GM12878 (cell line): ENCODE data around the gene SLC3A2. TPM values are rescaled to one million over a fixed set of nuclear protein-coding genes. Genes with fewer than 3 reads are reported as not detected.

ENCODE experiments used
- ATAC-seq: fragments of 200-7000 bp; cut with Tn5 transposase; 3 replicates; pipeline ENCODE4 v1.9.1; 2020; ENCODE audit warnings: mild to moderate bottlenecking, moderate library complexity
- BruUV-seq: library from RNA; stranded (reverse); fragments of 400-500 nt; replicated peaks from 2 replicates; lab custom pipeline; 2021; lab: Mats Ljungman, UMichigan
- CTCF ChIA-PET: fragments of 300-600 bp; sonication (Branson Sonifier 250); formaldehyde crosslinking; extraction: SDS; loops from one replicate; lab custom pipeline; 2021; ENCODE audit warnings: inconsistent platforms; lab: Yijun Ruan, JAX
- POLR2A ChIA-PET: fragments of 350-600 bp; formaldehyde crosslinking; extraction: SDS; loops from one replicate; lab custom pipeline; 2021; ENCODE audit warnings: inconsistent platforms; lab: Charles Lee
- RAD21 ChIA-PET: fragments of 300-600 bp; sonication (Branson Sonifier 250); formaldehyde crosslinking; loops from one replicate; lab custom pipeline; 2023; ENCODE audit warnings: antibody characterized with exemption; ENCODE audit not compliant: unreplicated experiment; lab: Charles Lee
- SMC1A ChIA-PET: fragments of 300-600 bp; sonication (Branson Sonifier 250); formaldehyde crosslinking; loops from one replicate; lab custom pipeline; 2023; ENCODE audit not compliant: unreplicated experiment, uncharacterized antibody; lab: Charles Lee
- DNase-seq: peaks from one replicate; pipeline ENCODE4 v3.0.0-alpha.2; 2011; ENCODE audit warnings: low read depth, low spot score
- FAIRE-seq: peaks from 3 replicates; lab custom pipeline; 2011; peaks lifted over from hg19 to GRCh38; lab: Jason Lieb, UNC
- H2AFZ ChIP-seq: 2 replicates; pipeline ENCODE4 v1.6.0; 2011; ENCODE audit warnings: low read depth, low read length, control low read depth; ENCODE audit not compliant: control insufficient read depth
- H3K27ac ChIP-seq: 2 replicates; pipeline ENCODE4 v1.5.1; 2011; ENCODE audit warnings: control low read depth; ENCODE audit not compliant: control insufficient read depth, insufficient read depth
- H3K27me3 ChIP-seq, 2 experiments: replicated peaks in 1 of 2; 2 replicates each; pipeline versions ENCODE4 v1.6.0 to v1.6.1; 2011; ENCODE audit warnings: low read length in 1 of 2; ENCODE audit not compliant: control insufficient read depth in 2 of 2, insufficient read depth in 2 of 2
- H3K36me3 ChIP-seq, 2 experiments: 2 replicates each; pipeline ENCODE4 v1.5.1; 2011; ENCODE audit warnings: low read length in 1 of 2; ENCODE audit not compliant: control insufficient read depth in 2 of 2, insufficient read depth in 2 of 2
- H3K4me1 ChIP-seq: 2 replicates; pipeline ENCODE4 v1.6.1; 2011; ENCODE audit warnings: mild to moderate bottlenecking, low read length, moderate library complexity, mixed read lengths; ENCODE audit not compliant: control insufficient read depth, insufficient read depth
- H3K4me2 ChIP-seq: 2 replicates; pipeline ENCODE4 v1.6.0; 2011; ENCODE audit warnings: control low read depth; ENCODE audit not compliant: control insufficient read depth, insufficient read depth
- H3K4me3 ChIP-seq: fragments of 200-600 bp; sonication (generic); 2 replicates; pipeline ENCODE4 v1.5.1; 2016
- H3K79me2 ChIP-seq: 2 replicates; pipeline ENCODE4 v1.6.0; 2011; ENCODE audit warnings: low read length; ENCODE audit not compliant: control insufficient read depth, insufficient read depth
- H3K9ac ChIP-seq: 2 replicates; pipeline ENCODE4 v1.8.0; 2011; ENCODE audit warnings: low read length, control low read depth, mixed read lengths; ENCODE audit not compliant: control insufficient read depth, insufficient read depth
- H3K9me3 ChIP-seq: replicated peaks from 3 replicates; pipeline ENCODE4 v1.5.1; 2011; ENCODE audit warnings: mild to moderate bottlenecking, low read length; ENCODE audit not compliant: control insufficient read depth, insufficient read depth
- H4K20me1 ChIP-seq: 2 replicates; pipeline ENCODE4 v1.6.0; 2011; ENCODE audit not compliant: control insufficient read depth, insufficient read depth
- GATAD2B ChIP-seq: fragments of 450-650 bp; conservative IDR thresholded peaks from 2 replicates; pipeline ENCODE4 v1.6.1; 2017; ENCODE audit warnings: low read depth, mild to moderate bottlenecking, moderate library complexity
- KAT2A ChIP-seq: conservative IDR thresholded peaks from 2 replicates; pipeline ENCODE4 v1.6.1; 2011; ENCODE audit warnings: low read depth, low read length; ENCODE audit not compliant: control insufficient read depth
- PAX8 ChIP-seq: fragments of 450-650 bp; IDR thresholded peaks from 2 replicates; pipeline ENCODE4 v1.6.1; 2017; ENCODE audit warnings: mild to moderate bottlenecking, moderate library complexity
- SIX5 ChIP-seq: IDR thresholded peaks from 2 replicates; pipeline ENCODE4 v1.6.1; 2011; ENCODE audit warnings: mild to moderate bottlenecking, low read depth, low read length, moderate library complexity; ENCODE audit not compliant: severe bottlenecking
- SP1 ChIP-seq: IDR thresholded peaks from one replicate; pipeline ENCODE4 v1.6.1; 2011; ENCODE audit warnings: low read depth, low read length
- WRNIP1 ChIP-seq: IDR thresholded peaks from 2 replicates; pipeline ENCODE4 v1.6.1; 2011; ENCODE audit warnings: low read depth, low read length, improper control_type of control experiment, borderline replicate concordance
- WGBS: methylation state at CpG from one replicate; pipeline ENCODE4 v1.1.6; 2016; ENCODE audit warnings: low lambda C conversion rate; ENCODE audit not compliant: insufficient replicate concordance, insufficient coverage; ENCODE audit errors: missing lambda C conversion rate; 5-methylcytosine and 5-hydroxymethylcytosine counted together
- in situ Hi-C: fragments of 300-500 bp; cut with MboI; formaldehyde crosslinking; loops from 9 replicates; pipeline ENCODE4 v1.14.3; 2018; ENCODE audit warnings: mixed read lengths
- intact Hi-C: fragments of 100-400 bp; cut with micrococcal nuclease; formaldehyde crosslinking; loops from one replicate; pipeline ENCODE4 v1.14.2; 2022; ENCODE audit not compliant: unreplicated experiment
- polyA plus RNA-seq, 11 experiments: library from polyadenylated mRNA; depleted of rRNA in 4 of 11; unstranded in 6 of 11; stranded (reverse) in 5 of 11; fragments of >200 nt; fragmentation: Nextera tagmentation in 4 of 11; fragmentation: Illumina TruSeq in 1 of 11; extraction: Ambion mirVana in 4 of 11; extraction: Trizol in 1 of 11; gene quantifications; 1 replicate in 1 of 11; 2 replicates in 10 of 11; pipeline versions ENCODE4 v1.2.1 to v1.2.3, GENCODE V29; 2011 to 2016; ENCODE audit warnings: inconsistent platforms in 2 of 11, missing spikeins in 2 of 11, low read depth in 1 of 11
- total RNA-seq, 4 experiments: library from RNA; depleted of rRNA in 3 of 4; stranded (reverse); fragments of >200 nt in 3 of 4; fragmentation: Illumina TruSeq in 1 of 4; extraction: Trizol in 1 of 4; gene quantifications; 2 replicates each; pipeline versions ENCODE4 v1.2.1 to v1.2.3, GENCODE V29; 2013 to 2021
- TF ChIP-seq, protein P1 (sequence below): fragments of 450-650 bp; IDR thresholded peaks from 2 replicates; pipeline ENCODE4 v1.6.1; 2017; ENCODE audit warnings: antibody characterized with exemption, mild to moderate bottlenecking, moderate library complexity
- TF ChIP-seq, protein P2 (sequence below): IDR thresholded peaks from 2 replicates; pipeline ENCODE4 v1.6.1; 2011; ENCODE audit warnings: borderline replicate concordance, low read depth, mild to moderate bottlenecking, moderate library complexity, low read length; ENCODE audit not compliant: insufficient read depth, poor library complexity, severe bottlenecking
- TF ChIP-seq, protein P3 (sequence below), 3 experiments: IDR thresholded peaks in 2 of 3; conservative IDR thresholded peaks in 1 of 3; 2 replicates each; pipeline ENCODE4 v1.5.1; 2011; ENCODE audit warnings: low read depth in 3 of 3, low read length in 3 of 3, mild to moderate bottlenecking in 3 of 3, control low read depth in 2 of 3, moderate library complexity in 2 of 3, inconsistent platforms in 1 of 3, mixed read lengths in 1 of 3; ENCODE audit not compliant: control insufficient read depth in 2 of 3, insufficient read depth in 1 of 3; ENCODE audit errors: extremely low read depth in 1 of 3
- TF ChIP-seq, protein P4 (sequence below): IDR thresholded peaks from 2 replicates; pipeline ENCODE4 v1.6.1; 2012; ENCODE audit warnings: low read depth, low read length, improper control_type of control experiment

Gene SLC3A2
- total and polyA plus RNA-seq, 10 of the 15 experiments (the other 5 are each of a cell fraction or from before 2014, with no cell fraction given) = 6.9 to 158 (median 106) TPM

DNA sequence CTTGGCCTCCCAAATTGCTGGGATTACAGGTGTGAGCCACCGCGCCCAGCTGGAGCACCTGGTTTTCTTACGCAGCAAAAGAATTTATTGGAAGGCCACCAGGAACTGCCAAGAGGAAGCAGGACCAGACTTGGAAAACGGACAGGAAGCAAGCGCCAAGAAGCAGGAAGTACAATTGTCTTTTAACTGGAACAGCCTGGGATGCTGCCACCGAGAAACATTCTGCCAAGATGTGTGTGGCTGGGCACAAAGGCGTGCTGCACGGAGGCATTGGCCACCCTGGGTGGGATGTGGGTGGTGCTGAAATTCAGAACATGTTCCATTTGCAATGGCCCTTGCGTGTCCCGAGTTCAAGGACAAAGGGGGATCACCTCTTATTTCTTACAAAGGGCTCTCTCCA, 15.4 kb downstream of the SLC3A2 start:
- WGBS = 49% methylated on average over 10 of the region's 10 CpGs
- ChIA-PET SMC1A (interaction anchor here (1.2 kb wide), 1 partner anchor 12 kb away, joined by 3 read pairs; no protein-coding TSS in a partner anchor), RAD21 (no interaction called here), POLR2A (no interaction called here), CTCF (interaction anchor here (2.1 kb wide), 1 partner anchor 10 kb away, joined by 11 read pairs; no protein-coding TSS in a partner anchor)
- no peaks in the 10 kb centered on the region for H3K36me3 ChIP-seq
- H4K20me1 ChIP-seq = no peaks in the 10 kb centered on the region
- no TSS peak for BruUV-seq
- DNase-seq (no peak), ATAC-seq (no peak), FAIRE-seq (no peak)
- H3K79me2 ChIP-seq = no peaks in the 10 kb centered on the region
- H3K4me2 ChIP-seq = no peak overlapping the region
- H3K27me3 ChIP-seq = no peaks in the 10 kb centered on the region
- H2AFZ ChIP-seq = no peak overlapping the region
- no peak overlapping the region for H3K4me3 ChIP-seq
- intact Hi-C loops (no loop called here), in situ Hi-C loops (no loop called here)
- H3K9me3 ChIP-seq = no peaks in the 10 kb centered on the region
- no peak overlapping the region for H3K9ac ChIP-seq
- TF ChIP-seq, protein P1, sequence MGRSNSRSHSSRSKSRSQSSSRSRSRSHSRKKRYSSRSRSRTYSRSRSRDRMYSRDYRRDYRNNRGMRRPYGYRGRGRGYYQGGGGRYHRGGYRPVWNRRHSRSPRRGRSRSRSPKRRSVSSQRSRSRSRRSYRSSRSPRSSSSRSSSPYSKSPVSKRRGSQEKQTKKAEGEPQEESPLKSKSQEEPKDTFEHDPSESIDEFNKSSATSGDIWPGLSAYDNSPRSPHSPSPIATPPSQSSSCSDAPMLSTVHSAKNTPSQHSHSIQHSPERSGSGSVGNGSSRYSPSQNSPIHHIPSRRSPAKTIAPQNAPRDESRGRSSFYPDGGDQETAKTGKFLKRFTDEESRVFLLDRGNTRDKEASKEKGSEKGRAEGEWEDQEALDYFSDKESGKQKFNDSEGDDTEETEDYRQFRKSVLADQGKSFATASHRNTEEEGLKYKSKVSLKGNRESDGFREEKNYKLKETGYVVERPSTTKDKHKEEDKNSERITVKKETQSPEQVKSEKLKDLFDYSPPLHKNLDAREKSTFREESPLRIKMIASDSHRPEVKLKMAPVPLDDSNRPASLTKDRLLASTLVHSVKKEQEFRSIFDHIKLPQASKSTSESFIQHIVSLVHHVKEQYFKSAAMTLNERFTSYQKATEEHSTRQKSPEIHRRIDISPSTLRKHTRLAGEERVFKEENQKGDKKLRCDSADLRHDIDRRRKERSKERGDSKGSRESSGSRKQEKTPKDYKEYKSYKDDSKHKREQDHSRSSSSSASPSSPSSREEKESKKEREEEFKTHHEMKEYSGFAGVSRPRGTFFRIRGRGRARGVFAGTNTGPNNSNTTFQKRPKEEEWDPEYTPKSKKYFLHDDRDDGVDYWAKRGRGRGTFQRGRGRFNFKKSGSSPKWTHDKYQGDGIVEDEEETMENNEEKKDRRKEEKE = no peak
- TF ChIP-seq, protein P2, sequence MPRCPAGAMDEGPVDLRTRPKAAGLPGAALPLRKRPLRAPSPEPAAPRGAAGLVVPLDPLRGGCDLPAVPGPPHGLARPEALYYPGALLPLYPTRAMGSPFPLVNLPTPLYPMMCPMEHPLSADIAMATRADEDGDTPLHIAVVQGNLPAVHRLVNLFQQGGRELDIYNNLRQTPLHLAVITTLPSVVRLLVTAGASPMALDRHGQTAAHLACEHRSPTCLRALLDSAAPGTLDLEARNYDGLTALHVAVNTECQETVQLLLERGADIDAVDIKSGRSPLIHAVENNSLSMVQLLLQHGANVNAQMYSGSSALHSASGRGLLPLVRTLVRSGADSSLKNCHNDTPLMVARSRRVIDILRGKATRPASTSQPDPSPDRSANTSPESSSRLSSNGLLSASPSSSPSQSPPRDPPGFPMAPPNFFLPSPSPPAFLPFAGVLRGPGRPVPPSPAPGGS = no peak
- TF ChIP-seq, protein P3, sequence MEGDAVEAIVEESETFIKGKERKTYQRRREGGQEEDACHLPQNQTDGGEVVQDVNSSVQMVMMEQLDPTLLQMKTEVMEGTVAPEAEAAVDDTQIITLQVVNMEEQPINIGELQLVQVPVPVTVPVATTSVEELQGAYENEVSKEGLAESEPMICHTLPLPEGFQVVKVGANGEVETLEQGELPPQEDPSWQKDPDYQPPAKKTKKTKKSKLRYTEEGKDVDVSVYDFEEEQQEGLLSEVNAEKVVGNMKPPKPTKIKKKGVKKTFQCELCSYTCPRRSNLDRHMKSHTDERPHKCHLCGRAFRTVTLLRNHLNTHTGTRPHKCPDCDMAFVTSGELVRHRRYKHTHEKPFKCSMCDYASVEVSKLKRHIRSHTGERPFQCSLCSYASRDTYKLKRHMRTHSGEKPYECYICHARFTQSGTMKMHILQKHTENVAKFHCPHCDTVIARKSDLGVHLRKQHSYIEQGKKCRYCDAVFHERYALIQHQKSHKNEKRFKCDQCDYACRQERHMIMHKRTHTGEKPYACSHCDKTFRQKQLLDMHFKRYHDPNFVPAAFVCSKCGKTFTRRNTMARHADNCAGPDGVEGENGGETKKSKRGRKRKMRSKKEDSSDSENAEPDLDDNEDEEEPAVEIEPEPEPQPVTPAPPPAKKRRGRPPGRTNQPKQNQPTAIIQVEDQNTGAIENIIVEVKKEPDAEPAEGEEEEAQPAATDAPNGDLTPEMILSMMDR (IDR thresholded peaks at IDR 0.05 in 2 of 3, conservative IDR thresholded peaks at IDR 0.05 in 1 of 3; ENCODE audit: control insufficient read depth in 2 of 3, extremely low read depth in 1 of 3, insufficient read depth in 1 of 3, low read depth in 3 of 3, low read length in 3 of 3) = no peak
- no peak for TF ChIP-seq GATAD2B
- TF ChIP-seq SP1 = no peak
- no peak for TF ChIP-seq PAX8
- no peak for TF ChIP-seq KAT2A
- TF ChIP-seq SIX5 = no peak
- no peak for TF ChIP-seq WRNIP1
- TF ChIP-seq, protein P4, sequence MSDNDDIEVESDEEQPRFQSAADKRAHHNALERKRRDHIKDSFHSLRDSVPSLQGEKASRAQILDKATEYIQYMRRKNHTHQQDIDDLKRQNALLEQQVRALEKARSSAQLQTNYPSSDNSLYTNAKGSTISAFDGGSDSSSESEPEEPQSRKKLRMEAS = no peak
- H3K4me1 ChIP-seq = no peaks in the 10 kb centered on the region
- H3K27ac ChIP-seq = no peak overlapping the region
